GM18499 (cell line): ENCODE data around the gene CXXC5.

ENCODE experiments used
- ATAC-seq: cut with Tn5 transposase; IDR thresholded peaks from one replicate; pipeline ENCODE4 v1.9.1; 2021; ENCODE audit warnings: moderate number of reproducible peaks; ENCODE audit not compliant: insufficient read depth, unreplicated experiment

CXXC5 gene

DNA sequence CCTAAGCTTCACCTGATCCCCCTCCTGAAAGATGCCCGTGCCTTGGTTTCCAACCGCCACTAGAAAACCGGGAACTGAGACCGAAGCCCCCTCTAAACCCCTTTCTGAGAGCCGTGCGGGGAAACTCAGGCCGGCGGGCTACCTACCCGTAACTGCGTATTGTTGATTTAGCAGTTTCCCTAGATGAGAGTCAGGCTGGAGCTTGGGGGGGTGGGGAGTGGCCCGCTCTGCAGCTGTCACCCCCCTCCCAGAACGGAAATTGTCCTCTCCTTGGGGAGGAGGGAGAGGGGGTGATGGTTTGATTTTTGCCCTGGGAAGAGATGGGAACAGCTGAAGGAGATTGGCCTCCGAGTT lies 2.5 kb downstream of the CXXC5 start:
- ATAC-seq, result no peak

DNA sequence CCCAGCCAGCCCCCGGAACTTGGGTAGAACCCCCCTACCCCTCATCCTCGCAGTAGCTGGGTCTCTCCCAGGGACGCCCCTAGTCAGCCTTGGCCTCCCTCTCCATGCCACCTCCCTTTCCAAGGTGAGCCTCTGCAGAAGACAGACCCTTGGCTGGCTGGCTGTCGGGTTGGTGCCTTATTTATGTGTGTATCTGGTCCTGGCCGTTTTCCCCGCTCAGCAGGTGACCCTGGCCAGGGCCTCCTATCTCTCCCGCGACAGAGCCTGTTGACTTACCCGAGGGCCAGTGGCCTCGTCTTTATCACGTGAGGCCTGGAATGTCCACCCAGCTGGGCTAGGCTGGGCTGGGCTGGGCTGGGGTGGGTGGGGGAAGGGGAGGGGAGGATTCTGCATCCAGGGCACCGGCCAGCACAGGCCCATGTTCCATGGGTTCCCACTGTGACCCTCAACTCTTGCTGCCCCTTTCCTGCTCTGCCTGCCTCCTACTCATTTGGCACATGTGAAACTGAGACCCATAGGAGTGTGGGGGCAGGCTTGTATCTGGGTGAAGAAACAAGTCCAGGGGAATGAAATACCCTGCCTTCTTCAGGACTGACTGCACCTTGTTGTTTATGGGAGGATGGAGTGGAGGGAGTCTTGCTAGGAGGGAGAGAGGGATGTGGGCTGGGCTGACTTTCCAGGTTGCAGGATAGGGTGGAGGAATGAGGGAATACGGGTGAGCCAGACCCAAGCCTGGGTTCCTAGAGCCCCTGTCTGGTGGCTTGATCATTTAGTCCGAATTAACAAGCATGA lies 3.1 kb downstream of the CXXC5 start:
- ATAC-seq, result peak; percentile 1

DNA sequence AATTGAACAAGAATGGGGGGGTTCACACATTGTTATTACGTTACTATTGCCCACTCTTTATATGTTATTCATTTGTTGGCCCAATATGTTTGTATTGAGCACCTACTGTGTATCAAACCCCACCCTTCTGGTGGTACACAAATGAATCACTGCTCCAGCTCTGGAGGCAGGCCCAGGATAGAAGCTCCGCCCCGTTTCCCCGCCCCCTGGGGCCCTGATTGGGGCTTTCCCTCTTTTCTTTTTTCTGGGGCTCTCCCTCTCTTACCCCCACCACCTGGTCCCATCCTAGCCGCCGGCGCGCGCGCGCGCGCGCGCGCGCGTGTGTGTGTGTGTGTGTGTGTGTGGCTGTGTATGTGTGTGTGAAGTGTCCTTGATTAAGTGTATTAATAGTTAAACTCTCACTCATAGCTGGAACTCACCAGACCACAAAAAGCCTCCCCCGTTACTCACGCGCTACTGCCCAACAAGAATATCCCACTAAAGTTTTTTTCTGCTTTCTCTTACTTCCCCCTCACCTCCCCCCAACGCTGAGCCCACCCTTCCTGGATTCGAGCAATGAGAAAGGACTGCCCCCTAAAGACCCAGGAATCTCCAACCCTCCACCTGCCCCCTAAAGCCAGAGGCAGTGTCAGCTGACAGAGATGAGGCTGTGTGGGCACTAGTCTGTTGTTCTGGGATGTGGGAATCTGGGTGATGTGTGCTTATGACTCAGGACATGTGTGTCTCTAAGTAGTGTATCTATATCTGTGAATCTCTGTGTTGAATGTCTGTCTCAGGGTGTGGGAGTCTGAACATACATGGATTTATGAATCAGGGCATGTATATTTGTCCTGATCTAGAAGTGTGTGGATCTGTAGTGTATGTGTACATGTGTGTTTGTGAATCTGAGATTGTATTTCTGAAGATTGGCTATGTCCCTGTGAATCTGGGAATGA lies 4.0 kb downstream of the CXXC5 start:
- peak; percentile 28 for ATAC-seq

DNA sequence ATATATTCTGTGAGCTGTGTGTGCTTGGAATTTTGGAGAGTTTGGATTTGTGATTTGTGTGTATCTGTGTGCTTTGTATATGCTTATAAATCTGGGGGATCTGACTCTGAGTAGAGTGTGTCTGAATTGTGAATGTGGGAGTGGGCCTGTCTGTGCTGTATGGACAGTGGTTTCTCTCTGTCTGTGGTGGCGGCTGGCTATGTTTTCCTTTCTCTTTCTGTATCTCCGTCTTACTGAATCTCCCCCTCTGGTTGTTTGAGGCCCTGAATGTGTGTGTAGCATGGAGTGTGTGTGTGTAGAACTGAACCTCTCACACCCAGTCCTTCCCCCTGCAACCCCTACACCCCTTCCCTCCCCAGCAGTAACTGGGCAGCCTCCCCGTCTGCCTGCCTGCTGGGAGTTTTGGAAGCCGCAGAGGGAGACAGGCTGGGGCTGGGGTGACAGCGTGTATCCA lies 4.7 kb downstream of the CXXC5 start:
- ATAC-seq, result peak; percentile 30

DNA sequence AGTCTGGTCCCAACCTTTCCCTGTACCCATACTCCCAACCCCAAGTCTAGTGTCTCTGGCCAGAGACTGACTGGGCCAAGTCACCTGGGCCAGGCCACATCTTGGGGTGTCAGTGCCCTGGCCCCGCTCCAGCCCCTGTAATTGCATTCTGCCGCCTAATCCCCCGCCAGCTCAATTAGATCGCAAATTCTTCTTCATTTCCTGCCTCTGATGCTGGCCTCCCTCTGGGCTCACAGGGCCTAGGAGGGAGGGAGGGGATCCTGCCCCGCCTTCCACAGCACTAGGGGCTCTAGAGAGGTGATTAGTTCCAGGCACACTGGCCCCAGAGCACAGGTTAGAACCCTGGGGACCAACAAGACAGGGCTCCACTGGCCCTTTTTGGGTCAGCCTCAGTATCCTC lies 5.5 kb downstream of the CXXC5 start:
- no peak for ATAC-seq

DNA sequence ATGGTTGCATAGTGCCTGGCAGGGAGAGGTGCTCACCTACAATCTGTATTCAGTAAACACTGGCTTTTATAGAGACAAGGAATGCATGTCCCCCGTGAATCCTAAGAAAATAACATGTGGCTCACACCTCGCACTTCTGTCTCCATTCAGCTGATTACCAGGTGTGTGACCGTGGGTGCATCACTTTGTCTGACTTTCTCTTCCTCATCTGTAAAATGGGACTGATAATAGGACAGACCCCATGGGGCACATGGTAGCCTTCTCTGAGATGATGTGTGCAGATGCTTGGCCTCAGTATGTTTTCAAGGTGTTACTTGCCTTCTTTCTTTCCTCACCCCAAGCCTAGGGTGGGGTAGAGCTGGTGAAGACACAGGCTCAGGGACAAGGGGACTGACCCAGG lies 6.3 kb downstream of the CXXC5 start:
- ATAC-seq, result no peak

DNA sequence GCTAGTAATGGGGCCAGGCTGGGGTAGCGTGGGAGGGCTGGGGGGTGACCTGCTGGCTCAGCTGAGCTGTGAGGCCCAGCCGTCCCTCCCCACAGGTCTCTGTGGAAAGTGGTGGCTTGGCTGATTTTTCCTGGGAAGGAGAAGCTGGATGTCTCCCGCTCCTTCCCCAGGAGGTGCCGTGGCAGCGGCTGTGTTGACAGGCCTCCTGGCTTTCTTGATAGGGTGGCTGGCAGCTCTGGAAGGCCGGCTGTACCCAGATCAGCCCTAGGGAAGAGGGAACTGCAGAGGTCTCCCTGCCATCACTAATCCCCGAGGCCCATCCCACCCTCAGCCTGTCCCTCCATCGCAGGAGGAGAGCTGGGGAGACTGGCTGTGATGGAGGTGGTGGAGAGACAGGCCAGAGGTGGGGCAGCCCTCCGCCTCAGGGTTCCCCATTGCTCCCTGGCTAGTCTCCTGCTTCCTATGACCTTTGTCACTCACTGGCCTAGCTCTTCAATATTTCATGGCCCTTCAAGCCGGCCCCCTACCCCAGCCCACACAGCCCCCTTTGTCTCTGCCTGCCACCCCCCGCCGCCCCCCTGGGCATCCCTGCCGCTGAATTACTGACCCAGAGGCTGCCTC lies 6.8 kb downstream of the CXXC5 start:
- ATAC-seq, result no peak

DNA sequence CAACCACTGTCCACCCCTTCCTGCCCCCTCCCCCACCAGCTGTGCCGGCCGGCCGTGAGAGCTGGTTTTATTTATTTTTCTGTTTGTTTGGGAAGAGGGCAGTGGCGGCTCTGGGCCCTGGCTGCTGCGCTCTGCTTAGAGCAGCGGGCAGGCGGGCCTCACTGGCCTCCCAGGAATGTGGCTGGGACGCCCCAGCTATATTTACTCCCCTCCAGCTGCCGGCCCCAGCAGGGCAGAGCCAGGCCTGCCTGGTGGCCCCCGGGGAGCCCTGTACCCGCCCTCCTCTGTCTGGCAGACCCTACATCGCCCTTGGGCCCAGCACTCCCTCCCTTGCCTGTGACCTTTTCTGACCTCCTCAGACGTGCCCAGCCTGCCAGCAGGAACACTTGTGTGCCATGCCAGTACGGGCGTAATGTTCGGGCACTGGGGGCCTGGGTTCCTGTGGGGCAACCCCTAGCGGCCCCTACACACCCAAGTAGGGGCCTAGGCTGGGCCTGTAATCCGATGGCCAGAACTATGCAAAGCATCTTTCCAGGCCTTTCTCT lies 7.7 kb downstream of the CXXC5 start:
- ATAC-seq, result no peak

DNA sequence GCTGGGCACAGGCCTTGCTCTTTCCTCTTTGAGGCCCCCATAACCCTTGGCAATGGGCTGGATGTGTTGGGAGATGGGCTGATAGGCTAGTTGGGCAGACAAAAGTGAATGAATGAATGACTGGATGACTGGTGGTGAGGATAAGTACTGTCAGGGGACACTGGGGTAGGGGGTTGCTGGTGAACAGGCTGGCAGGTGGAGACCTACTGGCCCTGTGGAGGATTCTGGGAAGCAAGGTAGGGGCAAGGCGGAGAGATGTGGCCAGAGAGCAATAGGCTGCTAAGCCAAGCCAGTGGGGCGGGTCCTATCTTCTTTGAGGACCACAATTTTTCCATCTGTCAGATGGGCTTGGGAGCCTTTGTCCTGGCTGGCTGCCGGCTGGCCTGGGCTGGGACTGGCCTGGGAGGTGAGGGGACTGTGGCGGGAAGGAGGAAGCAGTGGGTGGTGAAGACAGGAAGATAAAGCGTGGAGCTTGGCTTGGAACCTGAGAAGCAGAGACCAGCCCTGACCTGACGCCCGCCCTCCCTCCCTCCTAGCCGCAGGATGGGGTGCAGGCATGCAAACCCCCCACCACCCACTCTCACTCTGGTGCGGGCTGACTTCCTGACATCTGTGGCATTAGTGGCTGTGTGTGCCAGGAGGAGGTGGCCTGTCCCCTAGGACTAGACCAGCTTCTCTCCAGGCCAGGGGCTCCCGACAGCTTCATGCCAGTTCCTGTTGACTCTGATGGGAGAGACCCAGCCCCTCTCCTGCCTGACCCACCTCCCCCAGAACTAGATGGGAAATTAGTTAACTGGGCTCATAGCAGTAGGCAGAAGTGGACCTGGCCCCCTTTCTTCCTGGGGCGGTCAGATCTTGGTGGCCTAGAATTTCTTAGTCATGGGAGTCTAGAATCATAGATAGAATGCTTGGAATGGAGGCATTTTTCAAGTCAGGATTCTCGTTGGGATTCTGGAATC lies 9.5 kb downstream of the CXXC5 start:
- ATAC-seq, result no peak

DNA sequence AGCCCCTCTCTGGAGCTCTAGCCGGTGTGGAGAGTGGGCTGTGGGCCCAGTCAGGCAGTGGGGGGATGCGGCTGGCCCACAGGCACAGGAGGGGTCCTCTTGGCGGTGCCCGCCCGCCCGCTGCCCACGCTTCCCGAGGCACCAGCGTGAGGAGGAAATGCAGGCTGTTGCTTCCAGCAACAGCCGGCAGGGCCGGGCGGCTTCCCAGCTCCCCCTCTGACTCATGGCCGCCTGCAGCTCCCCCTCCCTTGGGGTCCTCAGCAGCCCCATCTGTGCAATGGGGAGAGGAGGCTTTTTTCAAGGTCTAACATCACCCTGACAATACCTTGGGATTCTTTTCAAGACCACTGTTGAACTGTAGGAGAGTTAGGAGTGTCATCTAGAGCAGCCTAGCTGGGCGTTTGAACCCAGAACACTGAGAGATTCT lies 10.4 kb downstream of the CXXC5 start:
- ATAC-seq, result no peak

DNA sequence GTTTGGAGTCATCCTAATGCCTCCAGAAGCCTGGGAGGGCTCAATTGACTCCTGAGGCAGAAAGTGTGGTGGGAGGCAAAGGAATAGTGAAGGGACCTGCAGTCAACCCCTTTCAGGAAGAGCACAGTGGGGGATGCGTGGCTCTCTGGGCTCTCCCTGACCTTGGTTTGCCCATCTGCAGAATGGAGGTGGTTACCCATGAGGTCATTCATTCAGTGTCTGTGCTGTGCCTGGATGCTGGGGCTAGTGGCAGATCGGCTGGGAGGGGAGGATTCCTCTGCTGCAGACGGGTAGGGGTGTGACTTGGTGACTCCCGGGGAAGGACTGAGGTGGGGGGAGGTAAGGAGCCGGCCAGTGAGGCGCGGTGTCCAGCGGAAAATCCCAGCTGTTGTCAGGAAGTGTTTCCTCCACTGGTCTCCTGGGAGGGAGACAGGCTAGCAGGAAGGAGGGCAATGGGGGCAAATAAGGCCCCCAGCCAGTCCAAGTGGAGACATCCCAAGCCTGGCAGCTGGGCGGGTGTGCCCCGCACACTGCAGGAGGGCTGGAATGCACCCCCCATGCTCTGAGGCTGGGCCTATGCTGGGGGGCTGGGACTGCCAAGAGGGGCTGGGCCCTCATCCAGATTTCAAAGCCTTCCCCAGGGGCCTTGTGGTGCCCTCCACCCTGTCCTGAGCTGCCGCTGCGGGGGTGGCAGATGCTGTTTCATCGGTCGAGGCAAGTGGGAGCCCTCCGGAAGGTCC lies 10.9 kb downstream of the CXXC5 start:
- ATAC-seq, result no peak

DNA sequence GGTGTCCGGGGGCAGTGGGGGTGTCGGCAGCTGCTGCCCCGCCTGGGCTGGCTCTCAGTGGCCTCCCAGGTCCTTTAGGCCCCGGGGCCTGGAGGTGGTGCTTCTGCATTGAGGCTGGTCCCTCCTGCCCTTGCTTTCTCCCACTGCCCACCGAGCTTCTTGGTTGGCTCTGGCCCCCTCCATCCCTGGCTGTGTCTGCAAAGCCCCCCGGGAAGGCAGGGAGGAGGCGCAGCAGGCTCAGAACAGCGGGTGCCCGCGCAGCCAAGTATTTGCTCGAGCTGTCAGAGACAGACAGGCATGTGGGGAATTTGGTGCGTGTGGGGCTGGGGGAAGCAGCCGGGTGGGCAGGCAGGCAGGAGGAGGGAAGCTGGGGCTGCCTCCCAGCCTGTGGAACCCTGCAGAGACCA lies 11.5 kb downstream of the CXXC5 start:
- no peak for ATAC-seq

DNA sequence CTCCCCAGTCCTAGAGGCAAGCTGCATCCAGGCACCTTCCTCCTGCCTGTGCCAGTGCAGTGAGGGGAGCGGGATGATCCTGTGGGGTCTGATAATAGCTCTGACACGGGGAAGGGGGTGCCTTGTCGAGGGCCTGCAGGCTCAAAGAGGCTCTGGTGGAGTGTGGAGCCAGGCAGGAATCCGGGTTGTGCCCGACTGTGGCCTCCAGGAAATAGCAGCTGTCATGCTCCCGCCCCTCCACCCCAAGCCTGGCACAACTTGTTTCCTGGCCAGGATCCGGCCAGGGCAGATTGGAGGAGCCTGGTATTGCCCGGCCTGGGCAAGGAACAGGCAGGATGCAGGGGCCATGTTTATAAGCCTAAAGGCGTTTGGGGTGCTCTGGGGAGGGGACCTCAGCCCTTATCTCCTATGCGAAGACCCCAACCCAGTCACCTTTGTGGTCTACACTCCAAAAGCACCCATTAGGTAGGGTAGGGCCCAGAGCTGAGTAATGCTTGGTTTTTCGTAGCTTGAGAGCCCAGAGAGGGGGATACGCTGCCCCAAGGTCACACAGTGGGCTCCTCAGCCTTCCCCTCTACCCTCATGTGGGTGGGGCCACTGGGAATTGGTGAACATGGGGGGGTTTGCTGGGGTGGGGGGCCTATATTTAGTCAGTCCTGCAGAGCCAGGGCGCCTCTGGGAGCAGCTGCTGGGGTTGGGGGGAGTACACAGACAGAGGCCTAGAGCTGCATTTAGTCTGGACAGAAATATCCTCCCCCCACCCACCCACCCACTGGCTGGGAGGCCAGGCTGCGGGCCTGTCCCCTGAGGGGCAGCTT lies 12.2 kb downstream of the CXXC5 start:
- ATAC-seq, result no peak

DNA sequence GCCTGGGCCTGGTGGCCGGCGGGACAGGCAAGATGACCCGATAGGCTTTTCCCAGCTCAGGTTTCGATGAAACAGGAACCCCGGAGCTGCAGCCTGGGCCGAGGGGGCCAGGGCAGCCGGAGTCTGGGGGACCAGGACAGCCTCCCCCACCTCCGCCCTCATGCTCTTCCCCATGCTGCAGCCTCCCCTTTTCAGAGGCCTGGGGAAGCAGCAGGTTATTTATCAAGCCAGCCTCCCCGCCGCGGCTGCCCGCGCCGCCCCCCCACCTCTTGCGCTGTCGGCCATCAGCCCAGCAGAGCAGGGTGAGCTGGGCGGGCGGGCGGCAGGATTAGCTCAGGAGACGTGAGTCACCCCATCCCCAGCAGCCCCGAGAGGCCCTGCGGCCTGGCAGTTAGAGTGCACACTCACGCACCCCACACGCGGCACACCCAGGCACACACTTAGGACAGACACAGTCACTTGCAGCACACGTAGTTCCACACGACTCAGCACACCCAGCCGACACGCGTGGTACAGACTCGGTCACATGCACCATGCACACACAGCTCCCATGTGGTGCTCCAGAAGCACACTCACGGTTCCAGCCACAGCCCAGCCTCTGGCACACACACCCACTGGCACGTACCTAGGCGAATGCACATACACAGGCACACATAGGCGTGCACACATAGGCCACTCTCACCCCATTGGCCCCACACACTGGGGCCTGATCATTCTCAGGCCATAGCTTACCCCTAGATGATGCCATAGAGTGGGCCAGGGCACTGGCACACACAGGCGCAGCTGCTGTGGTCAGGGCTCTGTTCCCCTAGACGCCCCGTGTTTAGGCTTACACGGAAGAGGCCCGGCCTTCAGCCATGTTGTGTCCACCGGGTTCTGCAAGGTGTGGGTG lies 13.0 kb downstream of the CXXC5 start:
- ATAC-seq, result no peak

DNA sequence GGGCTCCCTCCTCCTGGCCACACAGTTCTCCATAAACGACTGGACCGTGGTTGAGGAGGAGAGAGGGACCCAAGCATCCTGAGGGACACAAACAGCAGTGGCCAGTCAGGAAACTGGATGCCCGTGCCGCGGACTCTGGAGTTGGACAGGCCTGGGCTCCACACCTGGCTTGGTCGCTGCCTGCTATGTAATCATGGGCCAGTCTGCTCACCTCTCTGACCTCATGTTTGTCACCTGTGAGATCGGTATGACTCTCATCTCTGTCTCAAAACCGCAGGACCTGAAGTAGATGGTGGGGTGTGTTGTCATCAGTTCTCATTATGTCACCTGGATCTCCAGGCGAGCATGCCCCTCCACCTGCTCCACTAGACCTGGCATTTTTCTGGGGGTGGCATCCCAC lies 14.5 kb downstream of the CXXC5 start:
- no peak for ATAC-seq

DNA sequence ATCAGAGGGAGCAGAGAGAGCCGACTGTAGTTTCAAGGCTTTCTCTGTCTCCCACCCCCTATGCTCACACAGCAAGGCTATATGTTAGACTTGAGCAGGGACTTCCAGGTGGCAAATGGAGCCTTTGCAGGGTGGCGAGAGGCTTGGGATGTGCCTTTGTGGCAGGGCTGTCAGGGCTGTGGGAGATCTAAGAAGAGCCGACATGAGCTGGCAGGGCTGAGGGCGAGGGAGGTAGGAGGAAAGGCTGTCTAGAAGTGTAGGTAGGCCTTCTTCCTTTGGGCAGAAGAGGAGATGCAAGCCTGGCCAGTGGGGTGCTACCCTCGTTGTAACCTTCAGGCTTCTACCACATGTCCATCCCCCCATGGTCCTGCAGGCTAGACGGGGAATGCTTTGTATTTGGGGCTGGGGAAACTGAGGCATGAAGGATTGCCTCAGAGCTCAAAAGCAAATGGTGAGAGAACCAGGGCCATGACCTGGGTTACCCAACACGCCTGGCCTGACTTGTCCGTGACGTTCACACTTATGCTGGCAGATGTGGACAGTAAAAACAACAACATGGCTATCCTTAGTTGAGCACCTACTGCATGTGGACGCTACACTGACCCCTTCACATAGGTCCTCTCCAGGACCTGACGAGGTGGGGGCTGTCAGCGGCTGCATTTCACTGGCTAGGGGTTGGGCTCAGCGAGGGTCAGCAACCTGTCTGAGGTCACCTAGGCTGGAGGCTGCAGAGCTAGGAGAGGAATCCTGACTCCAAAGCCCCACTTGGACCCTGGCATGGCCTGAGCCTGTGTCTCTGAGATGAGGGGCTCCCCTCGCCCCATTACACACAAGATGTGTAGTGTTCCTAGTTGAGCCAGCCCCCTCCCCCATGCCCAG lies 15.3 kb downstream of the CXXC5 start:
- no peak for ATAC-seq
